ENCODE measurements around the gene TMEM143.

Gene TMEM143

DNA sequence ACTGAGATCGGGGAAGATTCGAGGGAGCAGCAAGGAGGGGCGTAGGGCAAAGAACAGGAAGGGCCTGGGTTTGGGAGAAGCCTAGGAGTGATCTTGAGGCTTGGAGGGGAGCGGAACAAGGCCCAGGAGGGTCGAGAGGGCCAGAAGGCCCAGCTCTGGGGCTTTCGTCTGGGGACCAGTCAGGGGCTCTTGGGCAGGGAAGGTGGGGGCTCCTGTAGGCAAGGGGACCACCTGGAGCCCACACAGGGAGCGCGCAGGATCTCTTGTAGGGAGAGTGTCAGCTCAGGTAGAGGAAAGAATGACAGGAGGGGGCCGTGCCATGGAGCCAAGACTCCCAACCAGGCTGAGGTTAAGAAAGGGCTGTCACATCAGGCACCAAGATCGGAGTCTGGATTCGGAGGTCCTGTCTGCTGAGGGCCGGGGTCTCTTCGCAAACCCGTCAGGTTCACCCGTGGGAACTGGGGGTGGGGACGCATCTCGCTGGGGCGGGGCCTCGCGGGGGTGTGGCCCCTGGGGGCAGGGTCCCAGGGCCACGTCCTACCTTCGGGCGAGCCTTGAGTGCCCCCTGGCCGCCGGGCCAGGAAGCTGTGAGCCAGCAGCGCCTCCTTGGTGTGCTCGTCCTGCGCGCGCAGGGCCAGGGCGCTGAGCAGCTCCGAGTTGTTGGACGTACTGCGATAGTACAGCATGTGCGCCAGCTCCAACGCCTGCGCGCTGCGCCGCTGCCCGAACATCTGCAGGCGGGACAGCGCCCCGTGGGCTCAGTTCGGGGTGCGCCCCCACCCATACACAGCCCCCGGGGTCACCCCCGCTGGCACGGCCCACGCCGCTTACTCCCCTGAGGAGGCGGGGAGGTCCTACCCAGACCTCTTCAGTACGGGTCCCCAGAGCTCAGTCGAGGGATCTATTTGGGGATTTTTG is 30.0 kb downstream of the TMEM143 start:
- Histone ChIP-seq H3K4me2 (ENCODE audit: low read length) (peak overlapping the region; percentile 95), H3K9ac (ENCODE audit: low read depth, low read length) (peak overlapping the region; percentile 71), H3K9me3 (replicated peaks; ENCODE audit: low read length) (no peaks in the 10 kb centered on the region), H3K4me3 (ENCODE audit: low read length) (peak overlapping the region; percentile 73), H3K4me1 (ENCODE audit: control insufficient read depth, insufficient read depth, low read length) (peaks cover 32% of the 10 kb centered on the region), H3K36me3 (ENCODE audit: insufficient read depth, low read length) (peaks cover 32% of the 10 kb centered on the region), H3K27me3 (ENCODE audit: control insufficient read depth, insufficient read depth, low read length) (no peaks in the 10 kb centered on the region)

DNA sequence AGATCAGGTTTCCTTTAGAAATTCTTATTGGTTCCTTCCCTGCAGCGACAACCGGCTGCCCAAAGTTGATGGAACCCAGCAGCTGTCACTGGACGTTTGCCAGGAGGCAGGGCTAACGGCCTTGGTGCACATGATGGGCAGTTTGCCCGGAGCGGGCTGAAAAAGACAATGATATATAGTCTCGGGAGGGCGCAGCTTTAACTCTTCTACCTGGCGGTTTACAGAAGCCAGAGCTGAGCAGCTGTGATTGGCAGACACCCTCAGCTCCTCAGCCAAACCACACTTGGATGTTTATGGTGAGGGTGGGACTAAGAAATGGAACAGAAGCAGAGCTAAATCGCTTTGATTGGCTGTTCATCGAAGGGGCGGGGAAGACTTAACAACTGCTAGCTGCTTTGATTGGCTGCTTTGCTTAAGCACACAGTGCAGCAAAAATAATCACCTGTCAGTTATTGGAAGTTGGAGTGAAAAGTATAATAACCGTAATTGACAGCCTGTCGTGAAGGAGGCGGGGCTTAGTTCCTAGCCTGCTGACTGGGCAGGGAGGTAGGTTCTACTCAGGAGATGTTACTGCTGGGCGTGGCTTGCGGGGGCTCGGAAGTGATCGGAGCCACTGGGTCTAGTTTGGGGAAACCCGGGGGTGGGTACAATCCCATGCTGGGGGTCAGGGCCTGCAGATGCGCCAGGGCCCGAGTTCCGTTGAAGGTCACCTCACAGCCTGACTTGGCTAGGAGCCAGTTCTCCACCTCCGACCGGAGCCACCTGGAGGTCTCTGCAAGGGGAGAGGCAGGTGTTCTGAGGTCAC is 30.9 kb downstream of the TMEM143 start:
- peak overlapping the region; percentile 51 for H3K4me3 ChIP-seq (ENCODE audit: low read length)
- no peaks in the 10 kb centered on the region for H3K27me3 ChIP-seq (ENCODE audit: control insufficient read depth, insufficient read depth, low read length)
- H3K4me1 ChIP-seq (ENCODE audit: control insufficient read depth, insufficient read depth, low read length) = peaks cover 36% of the 10 kb centered on the region

DNA sequence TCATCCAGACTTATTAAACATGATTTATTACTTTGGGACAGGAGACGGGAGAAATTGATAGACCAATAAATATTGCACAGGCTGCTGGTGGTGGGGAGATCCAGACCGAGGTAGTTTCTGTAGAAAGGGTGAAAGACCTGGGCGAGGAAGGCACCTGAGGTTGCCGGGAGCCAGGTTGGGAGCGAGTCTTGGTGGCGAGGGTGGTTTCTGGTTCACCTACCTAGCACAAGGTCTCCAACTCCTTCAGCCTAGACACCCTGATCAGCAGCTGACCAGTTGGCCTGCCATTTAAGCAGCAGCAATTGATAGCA is 31.4 kb downstream of the TMEM143 start:
- H3K9ac ChIP-seq (ENCODE audit: low read depth, low read length) = no peak overlapping the region
- no peaks in the 10 kb centered on the region for H3K9me3 ChIP-seq (replicated peaks; ENCODE audit: low read length)
- H3K27me3 ChIP-seq (ENCODE audit: control insufficient read depth, insufficient read depth, low read length) = no peaks in the 10 kb centered on the region
- peaks cover 41% of the 10 kb centered on the region for H3K4me1 ChIP-seq (ENCODE audit: control insufficient read depth, insufficient read depth, low read length)
- H3K4me3 ChIP-seq (ENCODE audit: low read length) = peak overlapping the region; percentile 51
- H3K4me2 ChIP-seq (ENCODE audit: low read length) = peak overlapping the region; percentile 95
- H3K36me3 ChIP-seq (ENCODE audit: insufficient read depth, low read length) = peaks cover 41% of the 10 kb centered on the region

More for the DNA sequence above, 30.9 kb downstream of the TMEM143 start:
- Histone ChIP-seq H3K36me3 (ENCODE audit: insufficient read depth, low read length) (peaks cover 37% of the 10 kb centered on the region), H3K9ac (ENCODE audit: low read depth, low read length) (peak overlapping the region; percentile 12), H3K4me2 (ENCODE audit: low read length) (peak overlapping the region; percentile 95), H3K9me3 (replicated peaks; ENCODE audit: low read length) (no peaks in the 10 kb centered on the region)

DNA sequence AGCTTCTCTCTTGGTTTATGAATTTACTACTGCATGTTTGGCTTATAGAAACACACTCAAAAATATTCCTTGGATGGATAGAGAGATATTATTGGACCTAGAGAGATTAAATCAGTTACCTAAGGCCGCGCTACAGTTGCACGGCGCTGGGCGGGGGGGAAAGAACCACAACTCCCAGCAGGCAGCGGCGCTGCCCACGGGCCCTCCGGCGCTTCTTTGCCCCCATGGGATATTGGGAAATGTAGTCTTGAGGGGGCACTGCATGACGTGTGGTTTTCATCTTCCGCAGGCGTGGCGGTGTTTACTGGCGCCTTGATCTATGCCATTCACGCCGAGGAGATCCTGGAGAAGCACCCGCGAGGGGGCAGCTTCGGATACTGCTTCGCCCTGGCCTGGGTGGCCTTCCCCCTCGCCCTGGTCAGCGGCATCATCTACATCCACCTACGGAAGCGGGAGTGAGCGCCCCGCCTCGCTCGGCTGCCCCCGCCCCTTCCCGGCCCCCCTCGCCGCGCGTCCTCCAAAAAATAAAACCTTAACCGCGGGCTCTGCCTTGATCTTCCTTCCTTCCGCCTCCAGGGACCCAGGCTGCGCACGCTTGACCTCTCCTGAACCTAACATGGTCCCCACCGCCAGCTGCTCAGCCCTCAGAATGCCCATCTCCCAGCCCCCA is 33.6 kb downstream of the TMEM143 start:
- Histone ChIP-seq H3K9ac (ENCODE audit: low read depth, low read length) (no peak overlapping the region), H3K9me3 (replicated peaks; ENCODE audit: low read length) (no peaks in the 10 kb centered on the region), H3K4me1 (ENCODE audit: control insufficient read depth, insufficient read depth, low read length) (peaks cover 47% of the 10 kb centered on the region), H3K27me3 (ENCODE audit: control insufficient read depth, insufficient read depth, low read length) (no peaks in the 10 kb centered on the region), H3K4me2 (ENCODE audit: low read length) (peak overlapping the region; percentile 65), H3K36me3 (ENCODE audit: insufficient read depth, low read length) (peaks cover 43% of the 10 kb centered on the region), H3K4me3 (ENCODE audit: low read length) (no peak overlapping the region)

DNA sequence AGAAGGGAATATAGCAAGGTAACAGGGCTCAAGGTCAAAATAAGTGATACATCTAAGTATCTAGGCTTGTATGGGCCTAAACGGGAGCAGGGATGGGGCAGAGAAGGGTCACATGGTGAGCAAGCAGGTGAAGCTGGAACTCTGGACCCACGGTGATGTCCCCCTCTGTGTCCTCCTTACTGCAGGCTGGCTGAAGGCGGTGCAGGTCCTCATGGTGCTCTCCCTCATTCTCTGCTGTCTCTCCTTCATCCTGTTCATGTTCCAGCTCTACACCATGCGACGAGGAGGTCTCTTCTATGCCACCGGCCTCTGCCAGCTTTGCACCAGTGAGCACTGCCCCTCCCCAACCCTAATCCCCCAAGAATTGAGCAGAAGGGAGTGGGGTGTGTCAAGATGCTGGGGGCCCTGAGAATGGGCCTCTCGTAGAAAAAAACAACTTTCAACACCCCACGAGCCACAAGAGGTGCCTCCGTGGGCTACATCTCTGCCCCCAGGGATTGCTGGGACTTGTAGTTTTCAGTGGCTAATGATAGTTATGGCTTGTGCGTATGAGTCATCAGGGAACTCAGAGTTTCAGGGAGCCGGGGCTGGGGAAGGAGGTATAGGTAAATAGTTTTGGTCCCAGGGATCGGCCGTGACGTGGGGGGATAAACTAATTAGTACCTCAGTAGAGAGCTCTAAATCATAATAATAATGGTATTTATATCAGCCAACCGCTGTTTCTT is 34.4 kb downstream of the TMEM143 start:
- Histone ChIP-seq H3K27me3 (ENCODE audit: control insufficient read depth, insufficient read depth, low read length) (no peaks in the 10 kb centered on the region), H3K9ac (ENCODE audit: low read depth, low read length) (no peak overlapping the region), H3K36me3 (ENCODE audit: insufficient read depth, low read length) (peaks cover 43% of the 10 kb centered on the region), H3K9me3 (replicated peaks; ENCODE audit: low read length) (no peaks in the 10 kb centered on the region), H3K4me2 (ENCODE audit: low read length) (peak overlapping the region; percentile 65), H3K4me3 (ENCODE audit: low read length) (peak overlapping the region; percentile 30), H3K4me1 (ENCODE audit: control insufficient read depth, insufficient read depth, low read length) (peaks cover 55% of the 10 kb centered on the region)

DNA sequence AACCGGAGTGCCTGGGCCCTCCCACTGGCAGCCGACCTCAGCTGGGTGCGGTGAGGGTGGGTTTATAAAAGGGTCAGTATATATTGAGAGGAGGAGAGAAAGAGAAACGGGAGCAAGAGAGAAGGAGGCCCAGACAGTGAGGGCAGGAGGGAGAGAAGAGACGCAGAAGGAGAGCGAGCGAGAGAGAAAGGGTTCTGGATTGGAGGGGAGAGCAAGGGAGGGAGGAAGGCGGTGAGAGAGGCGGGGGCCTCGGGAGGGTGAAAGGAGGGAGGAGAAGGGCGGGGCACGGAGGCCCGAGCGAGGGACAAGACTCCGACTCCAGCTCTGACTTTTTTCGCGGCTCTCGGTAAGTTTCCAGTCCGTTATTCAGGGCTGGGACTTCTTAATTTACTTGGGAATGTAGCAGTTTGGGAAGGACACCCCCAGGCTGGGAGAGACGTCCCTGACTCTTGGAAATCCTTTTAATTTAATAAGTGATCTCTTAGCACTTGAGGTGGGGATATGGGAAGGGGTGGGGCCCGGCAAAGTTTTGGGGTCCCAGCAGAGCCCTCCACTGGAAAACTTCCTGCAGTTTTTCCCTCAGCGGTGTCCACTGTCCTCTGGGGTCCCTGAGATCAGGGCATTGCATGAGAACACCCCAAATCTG is 38.4 kb downstream of the TMEM143 start, which contains the start of gene EMP3:
EMP3 (plus strand) TSS at position 288 of the 646 bp plus-strand sequence. CDS start 1,293 bp downstream, outside the sequence.
- Histone ChIP-seq H3K4me3 (ENCODE audit: low read length) (peak within 1 kb of the TSS; percentile 89), H3K4me2 (ENCODE audit: low read length) (peak within 1 kb of the TSS; percentile 94), H3K9ac (ENCODE audit: low read depth, low read length) (peak within 1 kb of the TSS; percentile 99), H3K4me1 (ENCODE audit: control insufficient read depth, insufficient read depth, low read length) (peaks cover 56% of the 10 kb centered on the region), H3K27me3 (ENCODE audit: control insufficient read depth, insufficient read depth, low read length) (no peaks in the 10 kb centered on the region), H3K9me3 (replicated peaks; ENCODE audit: low read length) (no peaks in the 10 kb centered on the region), H3K36me3 (ENCODE audit: insufficient read depth, low read length) (peaks cover 25% of the 10 kb centered on the region)

DNA sequence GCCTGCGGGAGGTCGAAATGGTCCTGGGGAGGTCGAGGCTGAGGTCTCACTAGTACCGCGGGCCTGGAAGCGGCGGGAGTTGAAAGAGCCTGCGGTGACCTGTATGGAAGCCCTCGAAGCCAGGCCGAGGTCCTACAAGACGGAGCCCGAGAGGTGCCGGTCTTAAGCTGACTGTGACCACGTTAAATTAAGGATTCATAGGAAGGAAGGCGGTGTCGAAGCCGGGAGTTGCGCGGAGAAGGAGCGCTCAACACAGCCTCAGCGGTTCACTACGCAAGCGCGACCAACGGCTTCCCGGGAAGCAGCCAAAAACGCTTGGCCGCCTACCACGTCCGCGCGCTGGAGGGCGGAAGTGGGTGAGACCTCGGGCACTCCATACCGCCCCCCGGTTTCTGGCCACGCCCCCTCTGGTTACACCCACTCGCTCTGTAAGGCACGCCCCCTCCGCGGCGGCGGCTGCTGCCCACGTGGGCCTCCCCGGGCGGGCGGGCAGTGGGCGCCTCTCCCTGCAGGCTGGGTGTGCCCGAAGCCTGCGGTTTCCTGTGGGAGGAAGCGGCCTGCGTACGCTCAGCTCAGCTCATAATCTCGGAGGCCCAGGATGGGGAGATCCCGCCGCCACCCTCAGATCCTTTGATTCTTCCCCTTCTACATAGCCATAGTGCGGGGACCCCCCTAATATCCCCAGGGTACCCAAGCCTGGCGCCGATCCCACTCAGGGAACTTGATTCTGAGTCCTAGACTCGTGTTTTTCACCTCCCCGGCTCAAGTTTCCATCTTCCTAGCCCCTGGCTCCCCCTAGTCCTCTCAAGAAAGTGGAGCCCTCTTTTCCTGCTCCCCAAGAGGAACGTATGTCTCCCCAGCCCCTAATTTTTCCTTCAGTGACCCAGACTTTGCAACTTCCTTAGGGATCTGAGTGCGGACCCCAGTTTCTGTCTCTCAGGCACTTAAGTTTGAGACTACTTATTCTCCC is 41.8 kb downstream of the TMEM143 start:
- Histone ChIP-seq H3K4me3 (ENCODE audit: low read length) (peak overlapping the region; percentile 66), H3K9ac (ENCODE audit: low read depth, low read length) (peak overlapping the region; percentile 94), H3K9me3 (replicated peaks; ENCODE audit: low read length) (no peaks in the 10 kb centered on the region), H3K36me3 (ENCODE audit: insufficient read depth, low read length) (no peaks in the 10 kb centered on the region), H3K4me2 (ENCODE audit: low read length) (peak overlapping the region; percentile 92), H3K4me1 (ENCODE audit: control insufficient read depth, insufficient read depth, low read length) (peaks cover 39% of the 10 kb centered on the region), H3K27me3 (ENCODE audit: control insufficient read depth, insufficient read depth, low read length) (no peaks in the 10 kb centered on the region)

DNA sequence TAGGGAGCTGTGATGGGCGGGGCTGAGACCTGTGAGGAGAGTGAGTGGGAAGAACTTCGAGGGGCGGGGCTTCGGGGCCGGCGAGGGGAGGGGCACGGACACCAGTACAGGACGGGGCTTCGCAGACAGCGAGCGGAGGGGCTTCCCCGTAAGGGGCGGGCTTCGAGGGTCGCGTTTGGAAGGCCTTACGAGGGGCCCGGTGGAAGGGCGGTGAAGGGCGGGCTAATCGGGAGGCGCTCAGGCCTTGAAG is 42.4 kb downstream of the TMEM143 start:
- peaks cover 35% of the 10 kb centered on the region for H3K4me1 ChIP-seq (ENCODE audit: control insufficient read depth, insufficient read depth, low read length)

DNA sequence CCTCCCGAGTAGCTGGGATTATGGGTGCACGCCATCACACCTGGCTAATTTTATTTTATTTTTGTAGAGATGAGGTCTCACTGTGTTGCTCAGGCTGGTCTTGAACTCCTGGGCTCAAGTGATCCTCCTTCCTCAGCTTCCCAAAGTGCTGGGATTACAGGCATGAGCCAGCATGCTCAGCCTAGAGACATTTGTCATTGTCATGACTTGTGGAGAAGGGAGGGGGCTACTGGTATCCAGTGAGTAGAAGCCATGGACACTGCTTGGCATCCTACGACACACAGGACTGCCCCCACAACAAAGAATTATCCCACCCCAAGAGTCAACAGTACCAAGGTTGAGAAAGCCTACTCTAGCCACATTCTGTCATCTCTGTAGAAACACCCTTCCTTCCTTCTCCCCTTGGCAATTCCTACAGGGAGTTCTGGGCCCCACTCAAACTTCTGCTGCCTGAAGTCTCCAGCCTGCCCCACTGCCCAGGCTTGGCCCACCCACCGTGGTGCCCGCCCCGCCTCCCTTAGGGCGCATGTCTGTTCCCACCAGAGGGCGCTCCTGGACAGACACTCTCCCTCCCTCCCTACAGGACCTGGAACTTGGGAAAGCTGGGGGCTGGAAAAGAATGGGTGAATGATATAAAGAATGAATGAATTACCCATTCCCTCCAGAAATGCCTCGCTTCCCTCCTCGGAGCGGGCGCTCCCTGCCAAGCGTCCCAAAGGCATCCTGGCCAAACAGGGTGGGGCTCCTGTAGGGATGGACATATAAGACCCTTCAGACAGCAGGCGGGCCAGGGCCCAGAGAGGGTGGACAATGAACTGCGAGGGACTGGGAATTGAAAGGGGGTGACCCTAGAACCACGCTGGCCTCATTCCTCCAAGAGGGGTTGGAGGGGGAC is 43.8 kb downstream of the TMEM143 start:
- peaks cover 33% of the 10 kb centered on the region for H3K4me1 ChIP-seq (ENCODE audit: control insufficient read depth, insufficient read depth, low read length)
- no peak overlapping the region for H3K4me2 ChIP-seq (ENCODE audit: low read length)
- H3K9ac ChIP-seq (ENCODE audit: low read depth, low read length) = no peak overlapping the region
- no peaks in the 10 kb centered on the region for H3K9me3 ChIP-seq (replicated peaks; ENCODE audit: low read length)
- no peak overlapping the region for H3K4me3 ChIP-seq (ENCODE audit: low read length)
- no peaks in the 10 kb centered on the region for H3K36me3 ChIP-seq (ENCODE audit: insufficient read depth, low read length)
- H3K27me3 ChIP-seq (ENCODE audit: control insufficient read depth, insufficient read depth, low read length) = no peaks in the 10 kb centered on the region

More for the DNA sequence above, 42.4 kb downstream of the TMEM143 start:
- peak overlapping the region; percentile 86 for H3K4me2 ChIP-seq (ENCODE audit: low read length)
- H3K27me3 ChIP-seq (ENCODE audit: control insufficient read depth, insufficient read depth, low read length) = no peaks in the 10 kb centered on the region
- peak overlapping the region; percentile 66 for H3K4me3 ChIP-seq (ENCODE audit: low read length)
- H3K36me3 ChIP-seq (ENCODE audit: insufficient read depth, low read length) = no peaks in the 10 kb centered on the region
- H3K9ac ChIP-seq (ENCODE audit: low read depth, low read length) = peak overlapping the region; percentile 86
- H3K9me3 ChIP-seq (replicated peaks; ENCODE audit: low read length) = no peaks in the 10 kb centered on the region
